ENCODE results near the gene KLRC3.
A peak's percentile ranks its signal among the peaks of the same experiment; 100 is the strongest.
"Not testable (repeated sequence)": the region's sequence is repeated elsewhere in the genome, so short reads cannot be mapped to it uniquely, and the experiment has no call there.

Gene KLRC3

GRCh38 chr12:10368206-10369171 lies 51.9 kb downstream of the KLRC3 start:
- no peak for DNase-seq

GRCh38 chr12:10367714-10368113 lies 52.7 kb downstream of the KLRC3 start:
- DNase-seq, result not testable (repeated sequence)

GRCh38 chr12:10366875-10367274 lies 53.5 kb downstream of the KLRC3 start:
- peak; percentile 78 for DNase-seq

DNA sequence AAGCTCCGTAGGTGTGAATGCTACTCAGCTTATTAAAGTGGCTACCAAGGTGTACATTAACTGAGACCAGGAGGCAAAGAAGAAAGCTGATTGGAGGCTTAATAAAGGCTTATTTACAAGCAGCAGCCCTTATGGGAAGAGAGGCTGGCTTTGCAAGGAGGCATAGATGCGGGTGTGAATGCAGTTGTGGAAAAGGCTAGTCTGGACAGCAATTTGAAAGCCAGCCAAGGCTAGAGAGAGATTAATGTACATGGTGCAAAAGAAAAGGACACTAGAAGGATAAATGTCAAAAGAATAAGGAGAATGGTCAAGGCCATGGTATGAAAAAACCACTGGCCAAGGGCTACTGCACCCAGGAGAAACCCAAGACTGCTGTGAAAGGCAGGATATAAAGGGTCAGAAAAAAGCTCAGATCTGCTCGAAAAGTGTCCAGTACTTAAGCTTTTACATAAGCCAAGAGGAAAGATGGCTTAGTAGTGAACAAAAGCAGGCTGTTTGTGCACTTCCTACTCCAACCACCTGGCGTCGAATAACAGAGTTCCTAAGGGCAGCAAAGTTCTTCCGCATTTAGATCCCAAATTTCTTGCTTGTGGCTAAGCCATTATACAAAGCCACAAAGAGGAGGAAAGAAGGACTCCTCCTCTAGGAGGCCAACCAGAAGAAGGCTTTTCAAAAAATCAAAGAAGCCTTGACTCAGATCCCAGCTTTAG lies 54.5 kb downstream of the KLRC3 start:
- DNase-seq, result peak; percentile 56

GRCh38 chr12:10364815-10365622 lies 55.4 kb downstream of the KLRC3 start:
- DNase-seq, result peak; percentile 77

DNA sequence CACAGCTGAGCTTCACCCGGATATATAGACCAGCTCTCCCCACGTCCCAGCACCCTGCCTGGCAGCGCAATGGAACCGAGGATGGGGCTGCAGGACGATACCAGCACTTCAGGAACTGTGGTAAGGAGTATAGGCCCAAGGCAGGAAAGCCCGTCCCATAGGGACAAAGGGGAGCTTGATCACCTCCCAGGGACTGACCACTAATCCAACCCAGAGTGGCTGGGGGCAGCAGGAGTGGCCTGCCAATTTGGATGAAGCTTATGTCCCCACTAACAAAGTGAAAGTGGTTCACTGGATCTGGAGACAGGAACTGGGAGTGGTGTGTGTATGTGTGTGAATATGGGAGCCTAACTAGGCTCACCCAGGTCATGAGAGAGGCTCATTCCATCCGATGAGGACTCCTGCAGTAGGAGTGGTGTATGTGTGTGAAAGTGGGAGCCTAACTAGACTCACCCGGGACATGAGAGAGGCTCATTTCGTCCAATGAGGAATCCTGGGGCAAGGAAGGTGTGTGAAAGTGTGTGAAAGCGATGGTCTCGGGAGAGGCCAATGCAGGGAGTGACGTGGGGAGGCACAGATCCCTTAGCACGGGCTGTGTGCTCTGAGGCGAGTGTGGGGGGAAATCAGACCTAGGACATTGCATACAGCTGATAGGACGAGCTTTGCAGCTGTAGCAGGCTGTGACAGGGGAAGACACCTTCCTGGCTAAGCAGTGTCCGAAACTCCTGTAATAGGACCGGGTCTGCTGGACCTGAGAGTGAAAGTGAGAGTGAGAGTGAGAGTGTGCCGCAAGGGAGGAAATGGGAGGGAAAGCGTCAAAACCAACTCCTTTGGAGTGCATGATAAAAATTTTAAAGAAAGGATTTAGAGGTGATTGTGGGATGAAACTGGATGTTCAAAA lies 56.2 kb downstream of the KLRC3 start:
- peak; percentile 66 for DNase-seq

- no peak for DNase-seq
These were observed 56.8 kb downstream of the KLRC3 start for GRCh38 chr12:10363658-10363913.

- no peak for DNase-seq
These were observed 57.4 kb downstream of the KLRC3 start for GRCh38 chr12:10362828-10363657.

GRCh38 chr12:10362325-10362724 lies 58.1 kb downstream of the KLRC3 start:
- peak; percentile 3 for DNase-seq

Data from NCI-H1092 treated with DMSO at 0.1 percent for 48 hours (cell line).